Glomerular visceral epithelial cell (primary cell): ENCODE results near the gene HOXC12.

Experiments
- DNase-seq: peaks from one replicate; pipeline ENCODE4 v3.0.0-alpha.2; 2016; ENCODE audit errors: extremely low spot score

The HOXC12 gene

GRCh38 chr12:53983950-53984572 lies 29.4 kb downstream of the HOXC12 start:
- no peak for DNase-seq

- DNase-seq: peak; percentile 95
Observed at GRCh38 chr12:53984901-53985691, 30.4 kb downstream of the HOXC12 start, which contains the start of gene HOXC10. Gene HOXC10, plus strand, starts transcription at chr12:53985146. Its CDS starts 114 bp downstream, at chr12:53985260.

- no peak for DNase-seq
Observed at GRCh38 chr12:53985692-53985993, 30.9 kb downstream of the HOXC12 start.

GRCh38 chr12:53985994-53986685 lies 31.4 kb downstream of the HOXC12 start:
- peak; percentile 62 for DNase-seq

- DNase-seq: no peak
Observed at GRCh38 chr12:53986686-53987483, 32.2 kb downstream of the HOXC12 start.

- no peak for DNase-seq
Observed at GRCh38 chr12:53987787-53988230, 33.1 kb downstream of the HOXC12 start.

- DNase-seq: no peak
Observed at GRCh38 chr12:53988541-53989226, 34.0 kb downstream of the HOXC12 start.

- DNase-seq: peak; percentile 66
Observed at GRCh38 chr12:53989227-53990113, 34.8 kb downstream of the HOXC12 start.

GRCh38 chr12:53990311-53991076 lies 35.8 kb downstream of the HOXC12 start:
- DNase-seq: no peak

GRCh38 chr12:53991077-53991460 lies 36.4 kb downstream of the HOXC12 start:
- DNase-seq: peak; percentile 77

GRCh38 chr12:53992377-53992889 lies 37.7 kb downstream of the HOXC12 start:
- DNase-seq: no peak

GRCh38 chr12:53993162-53994008 lies 38.7 kb downstream of the HOXC12 start:
- DNase-seq: no peak

- DNase-seq: no peak
Observed at GRCh38 chr12:53994009-53994263, 39.2 kb downstream of the HOXC12 start.

- no peak for DNase-seq
Observed at GRCh38 chr12:53994264-53995001, 39.7 kb downstream of the HOXC12 start.

GRCh38 chr12:53995002-53995377 lies 40.3 kb downstream of the HOXC12 start:
- no peak for DNase-seq

GRCh38 chr12:53995378-53996239 lies 40.9 kb downstream of the HOXC12 start:
- DNase-seq: peak; percentile 77
